Activated CD8-positive, alpha-beta memory T cell treated with anti-CD3 and anti-CD28 coated beads, Interleukin-2, amount 50 U/mL, for 4 hours (primary cell): ENCODE results near the gene FNDC3B.
"Not testable (repeated sequence)": the region's sequence is repeated elsewhere in the genome, so short reads cannot be mapped to it uniquely, and the experiment has no call there.

Experiments
- DNase-seq: peaks from one replicate; pipeline ENCODE4 v3.0.0-alpha.2; 2020

FNDC3B gene

DNA sequence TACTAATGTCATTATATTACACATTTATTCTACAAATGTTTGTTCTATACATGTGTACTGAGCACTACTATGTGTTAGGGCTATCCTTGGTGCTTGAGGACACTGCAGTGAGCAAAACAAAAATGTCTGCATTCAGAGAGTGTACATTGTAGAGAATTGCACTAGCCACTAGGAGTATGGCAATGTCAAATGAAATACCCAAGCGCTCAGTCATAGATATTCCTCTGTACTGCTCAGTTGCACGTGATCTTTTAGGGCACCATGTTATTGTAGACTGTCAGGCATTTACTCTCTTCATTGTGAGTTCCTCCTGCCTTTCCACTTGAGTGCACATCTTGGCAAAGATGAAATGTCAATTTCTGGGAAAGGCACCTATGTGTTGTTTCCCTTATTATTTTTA is 36.8 kb downstream of the FNDC3B start:
- DNase-seq, result no peak

GRCh38 chr3:172077197-172077757 is 37.9 kb downstream of the FNDC3B start:
- DNase-seq, result no peak

DNA sequence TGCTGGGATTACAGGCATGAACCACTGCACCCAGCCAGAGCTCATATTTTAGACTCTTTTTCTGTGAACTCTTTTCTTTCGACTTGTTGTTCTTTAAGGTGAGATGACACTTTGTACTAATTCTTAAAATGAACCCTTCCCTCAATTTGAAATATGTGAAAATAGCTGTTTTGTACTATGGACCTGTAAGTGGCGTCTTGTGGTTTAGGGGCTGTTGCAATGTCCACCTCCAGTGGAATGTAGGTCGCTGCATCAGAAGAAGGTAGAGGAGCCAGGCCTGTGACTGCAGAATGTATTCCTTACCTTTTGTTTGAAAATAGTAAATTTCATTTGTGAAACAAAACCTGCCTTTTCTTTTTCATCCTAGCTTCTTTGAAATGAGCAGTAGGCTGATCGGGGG is 38.9 kb downstream of the FNDC3B start:
- DNase-seq, result no peak

GRCh38 chr3:172078721-172079120 is 39.3 kb downstream of the FNDC3B start:
- no peak for DNase-seq

GRCh38 chr3:172079326-172079976 is 40.1 kb downstream of the FNDC3B start:
- no peak for DNase-seq

DNA sequence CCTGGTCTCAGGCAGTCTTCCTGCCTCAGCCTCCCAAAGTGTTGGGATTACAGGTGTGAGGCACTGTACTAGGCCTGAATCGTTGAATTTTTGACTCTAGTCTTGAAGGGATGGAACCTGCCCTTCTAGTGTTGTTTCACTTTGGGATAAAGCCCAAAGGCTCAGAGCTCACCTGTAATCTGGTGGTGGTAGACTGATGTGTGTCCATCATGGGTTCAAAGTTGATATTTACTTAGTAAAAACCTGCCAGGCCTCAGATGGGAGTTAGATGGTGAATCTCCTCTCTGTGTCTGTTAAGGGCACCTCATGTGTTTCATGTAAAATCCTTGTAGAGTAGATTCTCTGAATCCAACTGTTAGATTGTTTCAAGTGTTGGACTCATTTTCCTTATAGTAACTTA is 41.1 kb downstream of the FNDC3B start:
- DNase-seq, result no peak

DNA sequence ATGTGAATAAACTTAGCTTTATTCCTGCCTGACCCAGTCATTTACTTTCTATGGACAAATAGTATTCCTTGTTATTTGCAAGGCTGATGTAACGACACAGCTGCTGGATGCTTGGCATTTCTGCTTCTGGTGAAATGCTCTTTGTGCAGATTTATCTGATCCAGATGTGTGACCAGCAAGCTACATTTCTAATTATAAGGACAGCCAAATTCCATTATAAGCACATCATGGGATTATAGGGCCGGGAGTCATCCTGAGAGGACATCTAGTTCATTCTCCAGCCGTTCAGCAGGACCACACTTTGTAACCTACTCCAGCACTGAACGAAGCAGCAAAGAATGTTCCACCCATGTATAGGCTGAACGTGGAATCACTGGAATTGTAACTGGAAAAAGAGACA is 42.9 kb downstream of the FNDC3B start:
- no peak for DNase-seq

GRCh38 chr3:172082820-172083513 is 43.6 kb downstream of the FNDC3B start:
- no peak for DNase-seq

- DNase-seq, result no peak
Measured at GRCh38 chr3:172083995-172084409, 44.6 kb downstream of the FNDC3B start.

- DNase-seq, result no peak
Measured at GRCh38 chr3:172084871-172085556, 45.6 kb downstream of the FNDC3B start.

DNA sequence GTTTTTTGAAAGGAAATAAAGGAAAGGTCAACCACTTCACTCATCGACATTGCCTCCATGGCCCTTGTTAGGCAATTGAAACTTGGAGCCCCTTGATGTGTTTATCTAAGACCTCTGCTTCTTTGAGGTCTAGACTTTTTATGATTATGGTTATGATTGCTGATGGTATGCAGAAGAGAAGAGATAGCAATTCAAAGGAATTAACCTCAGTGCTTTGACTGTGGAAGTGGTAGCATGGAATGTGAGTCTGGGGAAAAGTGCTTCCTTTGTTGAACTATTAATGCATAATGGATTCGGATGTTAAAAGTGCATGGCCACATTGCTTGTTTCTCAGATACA is 46.1 kb downstream of the FNDC3B start:
- DNase-seq, result no peak

GRCh38 chr3:172086071-172086470 is 46.7 kb downstream of the FNDC3B start:
- DNase-seq, result no peak

DNA sequence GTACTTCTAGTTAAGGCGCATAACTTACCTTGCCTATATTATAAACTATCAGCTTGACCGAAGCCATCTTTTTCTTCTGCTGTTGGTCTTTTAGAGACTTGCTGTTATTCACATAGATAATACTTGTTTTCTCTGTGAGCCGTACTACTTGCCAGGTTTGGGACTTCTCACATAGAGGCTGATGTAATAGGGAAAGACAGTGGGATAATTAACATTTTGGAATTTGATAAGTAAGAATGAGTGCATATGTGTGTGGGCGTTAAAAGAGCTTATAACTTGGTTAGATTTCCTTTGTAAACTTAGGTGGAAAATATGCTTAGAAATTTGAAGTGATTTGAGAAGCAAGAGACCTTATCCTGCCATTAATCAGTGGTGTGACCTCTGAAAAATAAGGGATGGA is 47.8 kb downstream of the FNDC3B start:
- DNase-seq, result no peak

DNA sequence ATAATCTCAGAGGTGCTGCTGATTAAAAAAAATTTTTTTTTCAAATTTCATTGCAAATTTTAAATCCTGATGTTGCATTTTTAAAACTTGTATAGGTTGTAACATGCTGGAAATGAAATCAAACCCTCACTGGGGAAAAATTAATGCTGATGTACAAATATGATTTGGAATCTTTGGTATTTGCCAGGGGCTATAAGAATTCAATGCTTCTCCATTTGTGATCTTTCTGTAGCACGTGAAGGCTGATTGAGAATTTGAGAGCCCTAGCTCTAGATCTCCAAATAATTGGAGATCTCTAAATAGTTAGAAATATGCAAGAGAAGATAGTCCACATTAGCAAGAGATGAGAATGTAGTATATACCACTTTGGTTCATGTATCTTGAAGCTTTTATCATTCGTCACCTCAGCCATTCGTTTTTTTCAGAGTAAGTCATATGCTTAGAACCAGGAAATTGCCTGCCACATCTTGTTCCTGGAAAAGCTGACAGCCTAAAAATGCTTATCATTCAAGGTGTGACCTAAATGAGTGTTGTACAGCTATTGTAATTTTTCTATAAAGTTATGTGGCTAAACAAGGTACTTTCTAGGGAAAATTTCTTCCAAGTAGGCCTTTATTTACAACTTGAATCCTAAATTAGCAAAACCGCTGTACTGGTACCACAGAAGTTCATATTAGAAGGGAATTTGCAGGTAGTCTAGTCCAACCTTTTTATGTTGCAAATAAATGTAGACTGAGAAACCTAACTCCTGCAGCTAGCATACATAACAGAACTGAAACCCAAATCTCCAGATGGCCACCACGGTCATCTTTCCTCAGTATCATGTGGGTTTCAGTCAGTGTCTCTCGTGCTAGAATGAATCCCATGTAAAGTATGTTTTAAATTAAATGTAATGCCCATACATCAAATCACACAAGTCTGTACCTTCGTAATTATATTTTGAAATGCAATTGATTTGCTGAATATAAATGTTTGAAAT is 48.5 kb downstream of the FNDC3B start:
- DNase-seq, result no peak

DNA sequence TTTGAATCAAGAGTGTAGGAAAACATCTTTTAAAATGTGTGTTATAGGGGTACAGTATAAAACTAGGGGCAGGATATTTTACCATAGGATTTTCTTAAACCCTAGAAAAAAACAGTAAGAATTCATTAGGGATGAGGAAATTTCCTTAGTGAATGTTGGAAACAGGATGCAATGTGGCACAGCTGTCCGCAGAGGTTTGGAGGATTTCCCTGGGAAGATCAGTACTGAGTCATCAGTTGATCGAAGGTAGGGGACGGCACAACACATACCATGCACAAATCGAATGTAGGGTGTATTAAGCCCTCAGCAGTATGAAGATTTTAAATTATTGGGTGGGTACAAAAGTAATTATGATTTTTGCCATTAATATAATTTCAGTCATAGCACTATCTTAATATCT is 49.9 kb downstream of the FNDC3B start:
- DNase-seq, result no peak

- no peak for DNase-seq
Measured at GRCh38 chr3:172090035-172090434, 50.7 kb downstream of the FNDC3B start.

GRCh38 chr3:172092658-172093057 is 53.3 kb downstream of the FNDC3B start:
- no peak for DNase-seq

DNA sequence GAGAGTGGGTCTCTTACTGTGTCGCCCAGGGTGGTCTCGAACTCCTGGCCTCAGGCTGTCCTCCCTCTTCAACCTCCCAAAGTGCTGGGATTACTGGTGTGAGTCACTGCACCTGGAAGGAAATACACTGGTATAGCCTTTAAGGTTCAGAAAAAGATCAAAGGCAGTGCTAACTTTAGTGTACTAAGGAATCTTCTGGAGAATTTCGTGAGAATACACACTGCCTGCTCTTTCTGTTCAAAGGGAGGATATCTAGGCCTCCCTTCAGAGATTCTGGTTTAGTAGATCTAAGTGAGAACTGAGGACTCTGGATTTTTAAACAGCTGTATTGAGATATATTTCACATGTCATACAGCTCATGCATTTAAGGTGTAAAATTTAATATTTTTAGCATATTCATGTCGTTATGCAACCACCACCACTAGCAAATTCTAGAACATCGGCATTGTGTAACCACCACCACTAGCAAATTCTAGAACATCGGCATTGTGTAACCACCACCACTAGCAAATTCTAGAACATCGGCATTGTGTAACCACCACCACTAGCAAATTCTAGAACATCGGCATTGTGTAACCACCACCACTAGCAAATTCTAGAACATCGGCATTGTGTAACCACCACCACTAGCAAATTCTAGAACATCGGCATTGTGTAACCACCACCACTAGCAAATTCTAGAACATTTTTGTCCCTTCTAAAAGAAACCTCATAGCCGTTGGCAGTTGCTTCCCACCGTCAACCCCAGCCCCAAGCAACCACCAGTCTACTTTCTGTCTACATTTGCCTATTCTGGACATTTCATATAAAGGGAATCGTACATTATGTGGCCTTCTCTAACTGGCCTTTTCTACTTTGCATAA is 54.4 kb downstream of the FNDC3B start:
- DNase-seq, result not testable (repeated sequence)

DNA sequence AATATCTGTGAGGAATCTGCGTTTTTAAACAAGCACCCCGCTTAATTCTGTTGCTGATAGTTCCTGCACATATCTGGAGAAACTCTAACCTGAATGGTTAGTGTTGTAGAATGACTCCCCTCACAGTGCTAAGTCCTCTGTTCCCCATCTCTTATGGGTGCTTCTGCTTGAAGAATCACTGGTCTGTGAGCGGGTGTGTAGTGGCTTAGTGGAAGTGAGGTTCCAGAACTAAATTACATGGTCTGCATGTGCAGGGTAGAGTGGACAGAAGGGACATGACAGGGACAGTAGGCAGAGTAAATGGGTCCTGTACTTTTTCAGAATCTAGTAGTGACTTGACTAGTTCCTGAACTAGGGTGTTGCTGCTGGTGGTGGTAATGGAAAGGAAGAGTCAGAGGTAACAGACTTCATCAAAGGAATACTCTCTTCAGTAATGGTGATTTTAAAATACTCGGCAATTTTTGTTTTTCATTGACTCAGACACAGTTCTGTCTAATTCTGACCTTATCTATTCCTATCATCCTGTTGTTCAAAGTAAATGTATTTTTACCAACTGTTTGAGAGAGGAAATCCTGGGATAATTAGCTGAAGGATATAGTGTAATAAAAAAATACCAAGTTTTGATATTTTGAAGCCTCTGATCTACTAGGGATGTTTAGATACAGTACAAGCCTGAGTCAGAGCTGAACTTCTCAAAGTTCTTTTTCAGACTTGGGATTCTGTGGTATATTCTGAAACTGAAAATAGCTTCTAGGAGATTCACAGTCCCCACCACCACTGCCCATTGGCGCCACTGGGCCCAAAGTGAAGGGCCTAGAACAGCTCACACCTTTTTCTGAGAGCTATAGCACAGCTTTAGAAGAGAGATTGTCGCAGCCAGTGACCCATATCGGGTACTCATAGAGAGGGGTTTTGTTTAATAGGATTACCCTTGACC is 55.5 kb downstream of the FNDC3B start:
- no peak for DNase-seq

GRCh38 chr3:172096881-172097420 is 57.6 kb downstream of the FNDC3B start:
- no peak for DNase-seq
